Mammary epithelial cell (primary cell): Measurements from ENCODE around the gene ZNF827.
A peak's percentile ranks its signal among the peaks of the same experiment; 100 is the strongest.

ENCODE experiments used
- EZH2 ChIP-seq: IDR thresholded peaks from 2 replicates; pipeline ENCODE4 v1.6.1; 2012; ENCODE audit warnings: low read length, inconsistent platforms, borderline replicate concordance
- TF ChIP-seq, protein P1 (sequence below), 2 donors: IDR thresholded peaks in 1 of 2; conservative IDR thresholded peaks in 1 of 2; 2 replicates each; pipeline ENCODE4 v1.5.1; 2011 to 2012; ENCODE audit warnings: inconsistent platforms in 2 of 2, low read length in 2 of 2, mild to moderate bottlenecking in 2 of 2, control low read depth in 1 of 2, low read depth in 1 of 2; ENCODE audit not compliant: insufficient read depth in 1 of 2; ENCODE audit errors: extremely low read depth in 1 of 2

DNA sequence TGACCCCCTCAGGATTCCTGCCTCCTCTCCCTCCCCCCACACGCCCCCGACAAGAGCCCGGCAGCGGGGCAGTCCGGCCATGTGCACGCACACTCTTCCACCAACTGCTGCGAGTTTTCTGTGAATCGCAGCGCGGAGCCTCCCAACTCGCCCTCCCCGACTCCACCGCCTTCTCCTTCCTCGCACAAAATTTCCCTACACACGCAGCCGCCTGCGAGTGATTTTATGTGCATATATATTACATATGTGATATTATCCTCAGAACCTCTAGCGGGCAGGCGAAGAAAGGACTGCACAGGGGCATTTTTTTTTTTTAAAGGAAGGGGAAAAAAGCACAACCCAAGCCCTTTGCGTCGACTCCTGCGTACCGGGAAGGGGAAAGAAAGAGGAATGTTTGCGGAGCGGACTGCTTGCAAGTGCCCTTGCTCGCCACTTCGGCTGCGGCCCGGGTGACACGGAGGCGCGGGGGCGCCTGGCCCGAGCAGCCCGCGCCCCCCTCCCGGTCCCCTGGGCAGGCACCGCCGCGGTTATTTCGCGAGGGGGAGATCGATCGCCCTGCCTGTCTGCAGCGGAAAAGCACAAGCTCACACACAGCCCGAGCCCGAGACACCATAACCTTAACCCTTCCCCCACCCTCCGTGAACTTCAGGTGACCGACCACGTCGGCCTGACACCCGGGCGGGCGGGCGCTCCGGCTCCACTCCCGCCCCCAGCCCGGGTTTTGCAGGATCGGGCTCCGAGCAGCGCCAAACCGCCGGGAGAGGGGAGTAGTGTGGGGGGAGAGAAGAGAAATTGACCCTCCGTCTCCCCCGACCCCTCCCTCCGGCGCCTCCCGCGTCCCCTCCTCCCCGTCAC, 2.3 kb downstream of the ZNF827 start:
- TF ChIP-seq, protein P1, sequence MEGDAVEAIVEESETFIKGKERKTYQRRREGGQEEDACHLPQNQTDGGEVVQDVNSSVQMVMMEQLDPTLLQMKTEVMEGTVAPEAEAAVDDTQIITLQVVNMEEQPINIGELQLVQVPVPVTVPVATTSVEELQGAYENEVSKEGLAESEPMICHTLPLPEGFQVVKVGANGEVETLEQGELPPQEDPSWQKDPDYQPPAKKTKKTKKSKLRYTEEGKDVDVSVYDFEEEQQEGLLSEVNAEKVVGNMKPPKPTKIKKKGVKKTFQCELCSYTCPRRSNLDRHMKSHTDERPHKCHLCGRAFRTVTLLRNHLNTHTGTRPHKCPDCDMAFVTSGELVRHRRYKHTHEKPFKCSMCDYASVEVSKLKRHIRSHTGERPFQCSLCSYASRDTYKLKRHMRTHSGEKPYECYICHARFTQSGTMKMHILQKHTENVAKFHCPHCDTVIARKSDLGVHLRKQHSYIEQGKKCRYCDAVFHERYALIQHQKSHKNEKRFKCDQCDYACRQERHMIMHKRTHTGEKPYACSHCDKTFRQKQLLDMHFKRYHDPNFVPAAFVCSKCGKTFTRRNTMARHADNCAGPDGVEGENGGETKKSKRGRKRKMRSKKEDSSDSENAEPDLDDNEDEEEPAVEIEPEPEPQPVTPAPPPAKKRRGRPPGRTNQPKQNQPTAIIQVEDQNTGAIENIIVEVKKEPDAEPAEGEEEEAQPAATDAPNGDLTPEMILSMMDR (conservative IDR thresholded peaks at IDR 0.05 in 1 of 2, IDR thresholded peaks at IDR 0.05 in 1 of 2; ENCODE audit: extremely low read depth in 1 of 2, insufficient read depth in 1 of 2, low read depth in 1 of 2, low read length in 2 of 2) = peak in 1 of 2 donors; percentile 40
- TF ChIP-seq EZH2 = no peak
